Mucosa of gallbladder (tissue), 1 donor: ENCODE results near the gene FAM135A. TPM values are rescaled to one million over a fixed set of nuclear protein-coding genes. Genes with fewer than 3 reads are reported as not detected.

Experiments
- total RNA-seq: library from RNA; stranded (reverse); gene quantifications from one replicate; pipeline ENCODE4 v1.2.1, GENCODE V29; 2021
- donor health status: DM: no; HTN: no; CAD: no.

The FAM135A gene
- total RNA-seq, 1 donor from 2014 or later = 31.6 TPM

Other genes starting within 250 kb of the FAM135A start
- gene COL9A1, start 110.4 kb upstream of the FAM135A start, total RNA-seq = 0.09 TPM
- gene SDHAF4, start 153.4 kb downstream of the FAM135A start, total RNA-seq = 9.5 TPM